ENCODE data around the gene VIPR1. TPM values are rescaled to one million over a fixed set of nuclear protein-coding genes. Genes with fewer than 3 reads are reported as not detected.

Gene VIPR1
- total RNA-seq, 4 donors from 2014 or later, result 6.3 to 117 (median 26.0) TPM

- no peaks in the 10 kb centered on the region for H3K36me3 ChIP-seq
- peaks cover 11 to 16% of the 10 kb centered on the region in 2 donors for H3K4me1 ChIP-seq
- intact Hi-C loops (cut with DNase I), result no loop called here
- H3K27ac ChIP-seq, result peak overlapping the region; percentile 70 to 87 (median 86)
- no peak overlapping the region for H3K4me3 ChIP-seq (replicated peaks in 1 of 3)
- no peaks in the 10 kb centered on the region for H3K9me3 ChIP-seq
- TF ChIP-seq CTCF (IDR thresholded peaks at IDR 0.05) (no peak), POLR2A (IDR thresholded peaks at IDR 0.05) (no peak)
- no peak for DNase-seq
- whole genome bisulfite sequencing, 2 donors, result 85 to 87% methylated on average over 3 of the region's 3 CpGs
- H3K27me3 ChIP-seq, result no peaks in the 10 kb centered on the region
Observed at GRCh38 chr3:42489937-42490227, 12.6 kb upstream of the VIPR1 start.

- Histone ChIP-seq H3K9me3 (no peaks in the 10 kb centered on the region), H3K4me3 (replicated peaks in 1 of 3) (no peak overlapping the region), H3K36me3 (no peaks in the 10 kb centered on the region), H3K4me1 (peaks cover 11 to 16% of the 10 kb centered on the region in 2 donors), H3K27ac (peak overlapping the region; percentile 70 to 87 (median 86)), H3K27me3 (no peaks in the 10 kb centered on the region)
- 55 to 66% methylated on average over 5 of the region's 5 CpGs for WGBS, 2 donors
- DNase-seq, result peak; percentile 94 to 96
- peak in 1 of 2 donors; percentile 66 for TF ChIP-seq POLR2A (IDR thresholded peaks at IDR 0.05)
- no peak for TF ChIP-seq CTCF (IDR thresholded peaks at IDR 0.05)
- intact Hi-C loops (cut with DNase I), result no loop called here
Observed at GRCh38 chr3:42490243-42490642, 12.2 kb upstream of the VIPR1 start.

- WGBS, 2 donors, result 85 to 89% methylated on average over 3 of the region's 3 CpGs
- TF ChIP-seq POLR2A (IDR thresholded peaks at IDR 0.05) (no peak), CTCF (IDR thresholded peaks at IDR 0.05) (no peak)
- Histone ChIP-seq H3K27ac (no peak overlapping the region), H3K36me3 (no peaks in the 10 kb centered on the region), H3K4me3 (replicated peaks in 1 of 3) (no peak overlapping the region), H3K9me3 (no peaks in the 10 kb centered on the region), H3K27me3 (no peaks in the 10 kb centered on the region), H3K4me1 (peaks cover 11 to 16% of the 10 kb centered on the region in 2 donors)
- intact Hi-C loops (cut with DNase I), result no loop called here
- DNase-seq, result no peak
Observed at GRCh38 chr3:42491881-42492507, 10.4 kb upstream of the VIPR1 start.

- H3K4me1 ChIP-seq, result peaks cover 11 to 16% of the 10 kb centered on the region in 2 donors
- H3K9me3 ChIP-seq, result no peaks in the 10 kb centered on the region
- intact Hi-C loops (cut with DNase I), result no loop called here
- H3K36me3 ChIP-seq, result no peaks in the 10 kb centered on the region
- H3K27me3 ChIP-seq, result no peaks in the 10 kb centered on the region
- no peak for TF ChIP-seq CTCF (IDR thresholded peaks at IDR 0.05)
- TF ChIP-seq POLR2A (IDR thresholded peaks at IDR 0.05), result no peak
- DNase-seq, result no peak
- WGBS, 2 donors, result 73 to 76% methylated on average over 6 of the region's 6 CpGs
- no peak overlapping the region for H3K27ac ChIP-seq
- H3K4me3 ChIP-seq (replicated peaks in 1 of 3), result no peak overlapping the region
Observed at GRCh38 chr3:42492508-42493080, 9.8 kb upstream of the VIPR1 start.

GRCh38 chr3:42493126-42493797 lies 9.2 kb upstream of the VIPR1 start:
- no peaks in the 10 kb centered on the region for H3K36me3 ChIP-seq
- no peak for TF ChIP-seq CTCF (IDR thresholded peaks at IDR 0.05)
- no peak for TF ChIP-seq POLR2A (IDR thresholded peaks at IDR 0.05)
- H3K27me3 ChIP-seq, result no peaks in the 10 kb centered on the region
- no peak overlapping the region for H3K27ac ChIP-seq
- peaks cover 11 to 16% of the 10 kb centered on the region in 2 donors for H3K4me1 ChIP-seq
- 89 to 94% methylated on average over 6 to 7 of the region's 7 CpGs for WGBS, 2 donors
- H3K9me3 ChIP-seq, result no peaks in the 10 kb centered on the region
- H3K4me3 ChIP-seq (replicated peaks in 1 of 3), result no peak overlapping the region
- DNase-seq, result no peak
- intact Hi-C loops (cut with DNase I), result no loop called here

Data from thyroid gland (tissue), 4 donors.